SKM-1 (cell line): Measurements from ENCODE around the gene NT5DC4.

Source experiments
- DNase-seq: peaks from one replicate; lab custom pipeline; 2025; ENCODE audit not compliant: unreplicated experiment; lab: John Stamatoyannopoulos, UW

NT5DC4 gene

GRCh38 chr2:112782234-112782799 is 61.5 kb downstream of the NT5DC4 start:
- DNase-seq: no peak

- DNase-seq: no peak
Measured at GRCh38 chr2:112783187-112783714, 62.4 kb downstream of the NT5DC4 start.

- no peak for DNase-seq
Measured at GRCh38 chr2:112784199-112785189, 63.7 kb downstream of the NT5DC4 start, which contains the start of gene IL1A. Gene IL1A (minus strand): TSS chr2:112784493. CDS start chr2:112783770, 723 bp downstream.

- no peak for DNase-seq
Measured at GRCh38 chr2:112787294-112787693, 66.5 kb downstream of the NT5DC4 start.

GRCh38 chr2:112787729-112788393 is 67.0 kb downstream of the NT5DC4 start:
- peak; percentile 89 for DNase-seq

- no peak for DNase-seq
Measured at GRCh38 chr2:112788653-112789052, 67.8 kb downstream of the NT5DC4 start.
